Measurements from ENCODE around the gene TBC1D17.

The TBC1D17 gene

GRCh38 chr19:49890349-49891311, 13.1 kb downstream of the TBC1D17 start:
- DNase-seq (ENCODE audit: low spot score) = peak; percentile 91
- TF ChIP-seq, protein P1, sequence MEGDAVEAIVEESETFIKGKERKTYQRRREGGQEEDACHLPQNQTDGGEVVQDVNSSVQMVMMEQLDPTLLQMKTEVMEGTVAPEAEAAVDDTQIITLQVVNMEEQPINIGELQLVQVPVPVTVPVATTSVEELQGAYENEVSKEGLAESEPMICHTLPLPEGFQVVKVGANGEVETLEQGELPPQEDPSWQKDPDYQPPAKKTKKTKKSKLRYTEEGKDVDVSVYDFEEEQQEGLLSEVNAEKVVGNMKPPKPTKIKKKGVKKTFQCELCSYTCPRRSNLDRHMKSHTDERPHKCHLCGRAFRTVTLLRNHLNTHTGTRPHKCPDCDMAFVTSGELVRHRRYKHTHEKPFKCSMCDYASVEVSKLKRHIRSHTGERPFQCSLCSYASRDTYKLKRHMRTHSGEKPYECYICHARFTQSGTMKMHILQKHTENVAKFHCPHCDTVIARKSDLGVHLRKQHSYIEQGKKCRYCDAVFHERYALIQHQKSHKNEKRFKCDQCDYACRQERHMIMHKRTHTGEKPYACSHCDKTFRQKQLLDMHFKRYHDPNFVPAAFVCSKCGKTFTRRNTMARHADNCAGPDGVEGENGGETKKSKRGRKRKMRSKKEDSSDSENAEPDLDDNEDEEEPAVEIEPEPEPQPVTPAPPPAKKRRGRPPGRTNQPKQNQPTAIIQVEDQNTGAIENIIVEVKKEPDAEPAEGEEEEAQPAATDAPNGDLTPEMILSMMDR (IDR thresholded peaks at IDR 0.05; ENCODE audit: extremely low read depth, missing control alignments) = no peak

- TF ChIP-seq, protein P1 (IDR thresholded peaks at IDR 0.05; ENCODE audit: extremely low read depth, missing control alignments) = no peak
Measured at GRCh38 chr19:49891393-49891792, 13.9 kb downstream of the TBC1D17 start.

DNA sequence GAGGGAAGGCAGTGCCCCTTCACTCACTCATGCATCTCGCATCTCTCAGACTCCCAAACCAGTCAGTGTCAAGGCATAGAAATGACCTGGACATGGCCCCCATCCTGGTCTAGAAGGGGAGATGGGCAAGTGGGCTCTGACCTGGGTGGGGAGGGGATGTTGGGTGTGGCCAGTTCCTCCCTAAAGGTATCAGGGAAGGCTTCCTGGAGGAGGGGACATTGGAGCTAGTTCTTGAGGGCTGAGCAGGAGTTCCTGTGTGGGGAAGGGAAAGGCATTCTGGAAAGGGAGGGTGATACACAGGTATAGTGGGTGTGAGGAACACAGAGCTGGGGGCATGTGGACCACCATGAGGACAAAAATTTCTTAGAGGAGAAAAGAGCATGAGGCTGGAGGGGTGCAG, 15.2 kb downstream of the TBC1D17 start:
- TF ChIP-seq, protein P1 (IDR thresholded peaks at IDR 0.05; ENCODE audit: extremely low read depth, missing control alignments) = no peak
- no peak for DNase-seq (ENCODE audit: low spot score)

More at GRCh38 chr19:49891393-49891792, 13.9 kb downstream of the TBC1D17 start:
- DNase-seq (ENCODE audit: low spot score) = no peak

- TF ChIP-seq, protein P1 (IDR thresholded peaks at IDR 0.05; ENCODE audit: extremely low read depth, missing control alignments) = no peak
- no peak for DNase-seq (ENCODE audit: low spot score)
Measured at GRCh38 chr19:49894011-49894664, 16.6 kb downstream of the TBC1D17 start.

DNA sequence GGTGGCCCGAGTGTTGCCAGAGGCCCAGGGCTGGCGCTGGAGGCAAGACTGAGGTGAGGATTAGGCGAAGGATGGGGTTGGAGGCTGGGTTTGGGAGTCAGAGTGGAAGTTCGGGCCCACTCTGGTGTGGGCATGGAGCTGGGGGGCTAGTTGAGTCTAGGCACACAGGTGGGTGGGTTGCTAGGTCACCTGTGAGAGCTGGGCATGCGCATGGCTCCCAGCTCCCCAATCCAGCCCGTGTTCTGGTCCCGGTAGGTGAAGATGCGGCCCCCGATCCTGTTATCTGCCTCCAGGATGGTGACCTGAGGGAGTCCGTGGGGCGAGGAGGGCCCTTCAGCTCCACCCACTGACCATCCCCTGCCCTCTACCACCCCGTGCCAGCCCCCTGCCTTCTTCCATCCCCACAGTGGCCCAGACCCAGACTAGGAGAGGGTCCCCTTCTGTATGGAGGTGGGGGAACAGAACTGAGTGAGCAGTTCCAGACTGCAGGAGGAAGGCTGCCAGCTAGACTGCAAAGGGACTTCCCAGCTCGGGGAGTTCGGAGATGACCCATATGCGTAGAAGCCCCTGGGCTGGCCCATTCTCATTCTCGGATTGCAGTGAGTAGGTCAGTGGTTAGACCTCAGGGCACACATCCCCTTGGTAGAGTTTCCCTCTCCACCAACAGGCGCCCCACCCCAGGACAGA, 17.5 kb downstream of the TBC1D17 start:
- DNase-seq (ENCODE audit: low spot score) = peak; percentile 61
- TF ChIP-seq, protein P1 (IDR thresholded peaks at IDR 0.05; ENCODE audit: extremely low read depth, missing control alignments) = no peak

- TF ChIP-seq, protein P1 (IDR thresholded peaks at IDR 0.05; ENCODE audit: extremely low read depth, missing control alignments) = no peak
- no peak for DNase-seq (ENCODE audit: low spot score)
Measured at GRCh38 chr19:49895566-49896297, 18.2 kb downstream of the TBC1D17 start.

All from GM20000 (cell line).